ENCODE results near the gene GUSB. TPM values are rescaled to one million over a fixed set of nuclear protein-coding genes. Genes with fewer than 3 reads are reported as not detected.

Gene GUSB
- total and polyA plus RNA-seq, 10 of the 15 experiments (the other 5 are each of a cell fraction or from before 2014, with no cell fraction given), result 9.8 to 71.2 (median 45.4) TPM

DNA sequence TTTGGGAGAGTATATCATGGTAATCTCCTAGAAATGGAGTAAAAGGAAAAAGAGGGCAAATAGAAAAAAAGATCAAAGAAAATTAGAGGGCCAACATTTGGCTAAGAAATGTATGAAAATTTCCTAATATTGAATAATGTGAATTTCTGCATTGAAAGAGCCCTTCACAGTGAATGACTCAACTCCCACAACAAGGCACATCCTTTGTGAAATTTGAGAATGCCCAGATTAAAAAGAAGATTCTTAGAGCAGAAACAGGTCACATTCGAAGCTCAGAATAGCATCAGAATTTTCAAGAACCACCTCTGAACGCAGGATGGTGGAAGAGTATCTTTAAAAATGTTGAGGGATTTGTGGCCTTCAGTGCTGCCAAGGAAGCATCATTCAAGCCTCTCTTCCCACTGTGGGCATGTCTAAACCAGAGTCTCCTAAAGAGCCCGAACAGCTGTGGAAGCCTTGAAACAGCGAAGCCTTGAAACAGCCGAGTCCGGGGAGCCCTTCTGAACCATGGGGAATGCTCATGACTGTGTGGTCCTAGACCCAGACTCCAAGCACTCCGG lies 43.6 kb downstream of the GUSB start:
- ATAC-seq, result no peak
- POLR2A ChIA-PET, result no interaction called here
- intact Hi-C loops (cut with micrococcal nuclease; ENCODE audit: unreplicated experiment), result no loop called here

More for the DNA sequence above, 43.6 kb downstream of the GUSB start:
- no TSS peak for BruUV-seq (replicated peaks)
- no peak overlapping the region for H3K4me3 ChIP-seq
- H2AFZ ChIP-seq (ENCODE audit: control insufficient read depth, low read depth, low read length), result no peak overlapping the region
- DNase-seq (ENCODE audit: low read depth, low spot score), result no peak
- SMC1A ChIA-PET (ENCODE audit: uncharacterized antibody, unreplicated experiment), result no interaction called here
- peaks cover 0 to 3% of the 10 kb centered on the region in 2 experiments; a peak in 2 of 4 replicates for H3K36me3 ChIP-seq (ENCODE audit: control insufficient read depth in 2 of 2, insufficient read depth in 2 of 2, low read length in 1 of 2)
- no peak for FAIRE-seq
- WGBS (ENCODE audit: insufficient coverage, insufficient replicate concordance, low lambda C conversion rate, missing lambda C conversion rate), result 100% methylated on average over 7 of the region's 7 CpGs
- peaks cover 8% of the 10 kb centered on the region for H3K79me2 ChIP-seq (ENCODE audit: control insufficient read depth, insufficient read depth, low read length)
- no peak overlapping the region for H3K9ac ChIP-seq (ENCODE audit: control insufficient read depth, insufficient read depth, low read length)
- in situ Hi-C loops (cut with MboI), result no loop called here
- TF ChIP-seq NBN (IDR thresholded peaks at IDR 0.05), result no peak
- no peak for TF ChIP-seq ZNF384 (IDR thresholded peaks at IDR 0.05; ENCODE audit: borderline replicate concordance, low read depth, low read length)
- TF ChIP-seq, protein P1, sequence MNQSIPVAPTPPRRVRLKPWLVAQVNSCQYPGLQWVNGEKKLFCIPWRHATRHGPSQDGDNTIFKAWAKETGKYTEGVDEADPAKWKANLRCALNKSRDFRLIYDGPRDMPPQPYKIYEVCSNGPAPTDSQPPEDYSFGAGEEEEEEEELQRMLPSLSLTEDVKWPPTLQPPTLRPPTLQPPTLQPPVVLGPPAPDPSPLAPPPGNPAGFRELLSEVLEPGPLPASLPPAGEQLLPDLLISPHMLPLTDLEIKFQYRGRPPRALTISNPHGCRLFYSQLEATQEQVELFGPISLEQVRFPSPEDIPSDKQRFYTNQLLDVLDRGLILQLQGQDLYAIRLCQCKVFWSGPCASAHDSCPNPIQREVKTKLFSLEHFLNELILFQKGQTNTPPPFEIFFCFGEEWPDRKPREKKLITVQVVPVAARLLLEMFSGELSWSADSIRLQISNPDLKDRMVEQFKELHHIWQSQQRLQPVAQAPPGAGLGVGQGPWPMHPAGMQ (IDR thresholded peaks at IDR 0.05; ENCODE audit: borderline replicate concordance), result no peak
- no peak for TF ChIP-seq SMARCA5 (IDR thresholded peaks at IDR 0.05)
- no peak for TF ChIP-seq ETV6 (conservative IDR thresholded peaks at IDR 0.05 in 1 of 2, IDR thresholded peaks at IDR 0.05 in 1 of 2; ENCODE audit: borderline replicate concordance in 1 of 2, low read depth in 1 of 2)
- TF ChIP-seq WRNIP1 (IDR thresholded peaks at IDR 0.05; ENCODE audit: borderline replicate concordance, low read depth, low read length), result no peak
- TF ChIP-seq, protein P2, sequence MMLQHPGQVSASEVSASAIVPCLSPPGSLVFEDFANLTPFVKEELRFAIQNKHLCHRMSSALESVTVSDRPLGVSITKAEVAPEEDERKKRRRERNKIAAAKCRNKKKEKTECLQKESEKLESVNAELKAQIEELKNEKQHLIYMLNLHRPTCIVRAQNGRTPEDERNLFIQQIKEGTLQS (IDR thresholded peaks at IDR 0.05; ENCODE audit: borderline replicate concordance, extremely low read depth, low read depth, low read length), result no peak
- TF ChIP-seq, protein P3, sequence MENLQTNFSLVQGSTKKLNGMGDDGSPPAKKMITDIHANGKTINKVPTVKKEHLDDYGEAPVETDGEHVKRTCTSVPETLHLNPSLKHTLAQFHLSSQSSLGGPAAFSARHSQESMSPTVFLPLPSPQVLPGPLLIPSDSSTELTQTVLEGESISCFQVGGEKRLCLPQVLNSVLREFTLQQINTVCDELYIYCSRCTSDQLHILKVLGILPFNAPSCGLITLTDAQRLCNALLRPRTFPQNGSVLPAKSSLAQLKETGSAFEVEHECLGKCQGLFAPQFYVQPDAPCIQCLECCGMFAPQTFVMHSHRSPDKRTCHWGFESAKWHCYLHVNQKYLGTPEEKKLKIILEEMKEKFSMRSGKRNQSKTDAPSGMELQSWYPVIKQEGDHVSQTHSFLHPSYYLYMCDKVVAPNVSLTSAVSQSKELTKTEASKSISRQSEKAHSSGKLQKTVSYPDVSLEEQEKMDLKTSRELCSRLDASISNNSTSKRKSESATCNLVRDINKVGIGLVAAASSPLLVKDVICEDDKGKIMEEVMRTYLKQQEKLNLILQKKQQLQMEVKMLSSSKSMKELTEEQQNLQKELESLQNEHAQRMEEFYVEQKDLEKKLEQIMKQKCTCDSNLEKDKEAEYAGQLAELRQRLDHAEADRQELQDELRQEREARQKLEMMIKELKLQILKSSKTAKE (IDR thresholded peaks at IDR 0.05; ENCODE audit: low read depth, poor library complexity, severe bottlenecking), result no peak
- no peak for TF ChIP-seq SMAD5 (IDR thresholded peaks at IDR 0.05; ENCODE audit: low read depth)
- TF ChIP-seq, protein P4, sequence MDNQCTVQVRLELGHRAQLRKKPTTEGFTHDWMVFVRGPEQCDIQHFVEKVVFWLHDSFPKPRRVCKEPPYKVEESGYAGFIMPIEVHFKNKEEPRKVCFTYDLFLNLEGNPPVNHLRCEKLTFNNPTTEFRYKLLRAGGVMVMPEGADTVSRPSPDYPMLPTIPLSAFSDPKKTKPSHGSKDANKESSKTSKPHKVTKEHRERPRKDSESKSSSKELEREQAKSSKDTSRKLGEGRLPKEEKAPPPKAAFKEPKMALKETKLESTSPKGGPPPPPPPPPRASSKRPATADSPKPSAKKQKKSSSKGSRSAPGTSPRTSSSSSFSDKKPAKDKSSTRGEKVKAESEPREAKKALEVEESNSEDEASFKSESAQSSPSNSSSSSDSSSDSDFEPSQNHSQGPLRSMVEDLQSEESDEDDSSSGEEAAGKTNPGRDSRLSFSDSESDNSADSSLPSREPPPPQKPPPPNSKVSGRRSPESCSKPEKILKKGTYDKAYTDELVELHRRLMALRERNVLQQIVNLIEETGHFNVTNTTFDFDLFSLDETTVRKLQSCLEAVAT (IDR thresholded peaks at IDR 0.05), result no peak
- no peak for TF ChIP-seq ZNF217 (IDR thresholded peaks at IDR 0.05)
- no peak for TF ChIP-seq NFIC (IDR thresholded peaks at IDR 0.05; ENCODE audit: low read depth, low read length)
- TF ChIP-seq, protein P5, sequence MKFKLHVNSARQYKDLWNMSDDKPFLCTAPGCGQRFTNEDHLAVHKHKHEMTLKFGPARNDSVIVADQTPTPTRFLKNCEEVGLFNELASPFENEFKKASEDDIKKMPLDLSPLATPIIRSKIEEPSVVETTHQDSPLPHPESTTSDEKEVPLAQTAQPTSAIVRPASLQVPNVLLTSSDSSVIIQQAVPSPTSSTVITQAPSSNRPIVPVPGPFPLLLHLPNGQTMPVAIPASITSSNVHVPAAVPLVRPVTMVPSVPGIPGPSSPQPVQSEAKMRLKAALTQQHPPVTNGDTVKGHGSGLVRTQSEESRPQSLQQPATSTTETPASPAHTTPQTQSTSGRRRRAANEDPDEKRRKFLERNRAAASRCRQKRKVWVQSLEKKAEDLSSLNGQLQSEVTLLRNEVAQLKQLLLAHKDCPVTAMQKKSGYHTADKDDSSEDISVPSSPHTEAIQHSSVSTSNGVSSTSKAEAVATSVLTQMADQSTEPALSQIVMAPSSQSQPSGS (IDR thresholded peaks at IDR 0.05; ENCODE audit: low read length), result no peak
- no peak for TF ChIP-seq NR2C1 (IDR thresholded peaks at IDR 0.05)
- TF ChIP-seq ESRRA (IDR thresholded peaks at IDR 0.05; ENCODE audit: low read length), result no peak
- no peak for TF ChIP-seq SMAD1 (IDR thresholded peaks at IDR 0.05; ENCODE audit: low read depth, partially characterized antibody)
- TF ChIP-seq HDAC2 (IDR thresholded peaks at IDR 0.05), result no peak
- TF ChIP-seq EP300 (IDR thresholded peaks at IDR 0.05; ENCODE audit: borderline replicate concordance in 1 of 2, control insufficient read depth in 1 of 2, low read depth in 2 of 2, low read length in 2 of 2), result no peak
- no peak for TF ChIP-seq CHD4 (IDR thresholded peaks at IDR 0.05)
- H4K20me1 ChIP-seq (ENCODE audit: control insufficient read depth, insufficient read depth), result no peaks in the 10 kb centered on the region
- H3K4me1 ChIP-seq (ENCODE audit: control insufficient read depth, insufficient read depth, low read length), result no peaks in the 10 kb centered on the region
- CTCF ChIA-PET, result interaction anchor here (1.6 kb wide), 1 partner anchor 10 kb away, joined by 3 read pairs; no protein-coding TSS in a partner anchor
- no peaks in the 10 kb centered on the region for H3K9me3 ChIP-seq (replicated peaks; ENCODE audit: control insufficient read depth, insufficient read depth, low read length)
- H3K27me3 ChIP-seq (replicated peaks in 1 of 2; ENCODE audit: control insufficient read depth in 2 of 2, insufficient read depth in 2 of 2, low read length in 1 of 2), result no peaks in the 10 kb centered on the region
- RAD21 ChIA-PET (ENCODE audit: unreplicated experiment), result no interaction called here
- H3K27ac ChIP-seq (ENCODE audit: control insufficient read depth, insufficient read depth), result no peak overlapping the region
- no peak overlapping the region for H3K4me2 ChIP-seq (ENCODE audit: control insufficient read depth, insufficient read depth)

All from GM12878 (cell line).